Osteoblast (primary cell): ENCODE results near the gene ITPRID1. TPM values are rescaled to one million over a fixed set of nuclear protein-coding genes. Genes with fewer than 3 reads are reported as not detected.

Source experiments
- DNase-seq: peaks from one replicate; pipeline ENCODE4 v3.0.0; 2011; ENCODE audit warnings: low spot score, mixed read lengths; ENCODE audit not compliant: insufficient read length; ENCODE audit errors: missing footprints
- H2AFZ ChIP-seq: 2 replicates; pipeline ENCODE4 v1.6.0; 2011; ENCODE audit warnings: mild to moderate bottlenecking, low read length
- H3K27ac ChIP-seq: 2 replicates; pipeline ENCODE4 v1.5.1; 2011; ENCODE audit warnings: mild to moderate bottlenecking, low read depth, low read length, moderate library complexity
- H3K27me3 ChIP-seq: 2 replicates; pipeline ENCODE4 v1.6.0; 2012; ENCODE audit warnings: mild to moderate bottlenecking, control low read depth, inconsistent platforms, low read length, moderate library complexity; ENCODE audit not compliant: insufficient read depth
- H3K36me3 ChIP-seq: 2 replicates; pipeline ENCODE4 v1.5.1; 2011; ENCODE audit warnings: mild to moderate bottlenecking, low read length, control low read depth, moderate library complexity; ENCODE audit not compliant: insufficient read depth
- H3K4me1 ChIP-seq: 2 replicates; pipeline ENCODE4 v1.5.1; 2011; ENCODE audit warnings: mild to moderate bottlenecking, low read length, control low read depth, moderate library complexity; ENCODE audit not compliant: insufficient read depth
- H3K4me2 ChIP-seq: 2 replicates; pipeline ENCODE4 v1.6.0; 2011; ENCODE audit warnings: mild to moderate bottlenecking, low read length; ENCODE audit not compliant: insufficient read depth
- H3K4me3 ChIP-seq: fragments of 200-600 bp; sonication (generic); 3 replicates; pipeline ENCODE4 v1.5.1; 2012; ENCODE audit warnings: mild to moderate bottlenecking, low read length, inconsistent platforms; ENCODE audit not compliant: insufficient read depth
- H3K79me2 ChIP-seq: 2 replicates; pipeline ENCODE4 v1.6.0; 2012; ENCODE audit warnings: mild to moderate bottlenecking, low read length, control low read depth, inconsistent platforms; ENCODE audit not compliant: insufficient read depth
- H3K9me3 ChIP-seq: 2 replicates; pipeline ENCODE4 v1.5.1; 2011; ENCODE audit warnings: low read depth, low read length, control low read depth
- H4K20me1 ChIP-seq: 2 replicates; pipeline ENCODE4 v1.6.0; 2012; ENCODE audit warnings: mild to moderate bottlenecking, low read length, control low read depth; ENCODE audit not compliant: insufficient read depth
- total RNA-seq: library from RNA; depleted of rRNA; stranded (reverse); fragments of >200 nt; gene quantifications from 2 replicates; pipeline ENCODE4 v1.2.3, GENCODE V29; 2012
- TF ChIP-seq, protein P1 (sequence below): IDR thresholded peaks from 2 replicates; pipeline ENCODE4 v1.5.1; 2011; ENCODE audit warnings: mild to moderate bottlenecking, low read depth, low read length, moderate library complexity; ENCODE audit errors: extremely low read depth

Gene ITPRID1
- total RNA-seq, 1 donor: not detected

DNA sequence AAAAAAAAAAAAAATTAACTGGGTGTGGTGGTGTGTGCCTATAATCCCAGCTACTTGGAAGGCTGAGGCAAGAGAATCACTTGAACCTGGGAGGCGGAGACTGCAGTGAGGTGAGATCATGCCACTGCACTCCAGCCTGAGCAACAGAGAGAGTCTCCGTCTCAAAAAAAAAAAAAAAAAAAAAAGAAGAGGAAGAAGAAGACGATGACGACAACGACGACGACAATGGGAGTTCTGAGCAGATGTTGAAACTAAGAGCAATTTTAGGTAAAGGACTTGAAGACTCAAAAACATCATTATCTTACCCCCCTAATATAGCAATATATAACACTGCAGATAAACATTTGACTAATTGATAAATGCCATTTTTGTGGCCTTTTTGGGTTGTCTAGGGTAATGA is 133.6 kb downstream of the ITPRID1 start:
- no peak overlapping the region for H2AFZ ChIP-seq
- TF ChIP-seq, protein P1, sequence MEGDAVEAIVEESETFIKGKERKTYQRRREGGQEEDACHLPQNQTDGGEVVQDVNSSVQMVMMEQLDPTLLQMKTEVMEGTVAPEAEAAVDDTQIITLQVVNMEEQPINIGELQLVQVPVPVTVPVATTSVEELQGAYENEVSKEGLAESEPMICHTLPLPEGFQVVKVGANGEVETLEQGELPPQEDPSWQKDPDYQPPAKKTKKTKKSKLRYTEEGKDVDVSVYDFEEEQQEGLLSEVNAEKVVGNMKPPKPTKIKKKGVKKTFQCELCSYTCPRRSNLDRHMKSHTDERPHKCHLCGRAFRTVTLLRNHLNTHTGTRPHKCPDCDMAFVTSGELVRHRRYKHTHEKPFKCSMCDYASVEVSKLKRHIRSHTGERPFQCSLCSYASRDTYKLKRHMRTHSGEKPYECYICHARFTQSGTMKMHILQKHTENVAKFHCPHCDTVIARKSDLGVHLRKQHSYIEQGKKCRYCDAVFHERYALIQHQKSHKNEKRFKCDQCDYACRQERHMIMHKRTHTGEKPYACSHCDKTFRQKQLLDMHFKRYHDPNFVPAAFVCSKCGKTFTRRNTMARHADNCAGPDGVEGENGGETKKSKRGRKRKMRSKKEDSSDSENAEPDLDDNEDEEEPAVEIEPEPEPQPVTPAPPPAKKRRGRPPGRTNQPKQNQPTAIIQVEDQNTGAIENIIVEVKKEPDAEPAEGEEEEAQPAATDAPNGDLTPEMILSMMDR: no peak
- no peak overlapping the region for H3K4me2 ChIP-seq
- H3K9me3 ChIP-seq: no peaks in the 10 kb centered on the region
- H3K4me1 ChIP-seq: no peaks in the 10 kb centered on the region
- H3K27ac ChIP-seq: no peak overlapping the region
- H3K27me3 ChIP-seq: no peaks in the 10 kb centered on the region
- no peaks in the 10 kb centered on the region for H4K20me1 ChIP-seq
- no peak for DNase-seq
- H3K36me3 ChIP-seq: no peaks in the 10 kb centered on the region
- no peak overlapping the region for H3K4me3 ChIP-seq
- no peaks in the 10 kb centered on the region for H3K79me2 ChIP-seq

DNA sequence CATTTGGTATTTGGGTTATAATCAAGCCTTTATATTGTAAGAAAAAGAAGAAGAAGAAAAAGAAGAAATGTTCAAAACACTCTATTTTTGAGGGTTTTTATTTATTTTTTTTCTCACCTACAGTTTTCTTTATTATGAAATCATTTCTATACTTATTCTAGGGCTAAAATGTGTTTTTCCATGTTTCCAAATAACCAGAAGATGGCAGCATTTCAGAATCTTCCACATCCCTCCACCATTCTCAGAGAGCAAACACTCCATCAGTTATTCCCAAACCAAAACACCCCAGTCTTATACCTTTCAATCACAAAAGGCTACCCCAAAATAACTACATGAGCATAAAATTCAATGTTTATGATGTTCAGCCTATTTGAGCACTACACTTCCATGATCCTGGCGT is 134.4 kb downstream of the ITPRID1 start:
- Histone ChIP-seq H2AFZ (no peak overlapping the region), H3K79me2 (no peaks in the 10 kb centered on the region), H3K36me3 (no peaks in the 10 kb centered on the region), H3K4me2 (no peak overlapping the region), H3K27ac (no peak overlapping the region), H3K27me3 (no peaks in the 10 kb centered on the region), H3K4me3 (no peak overlapping the region), H4K20me1 (no peaks in the 10 kb centered on the region), H3K9me3 (no peaks in the 10 kb centered on the region), H3K4me1 (no peaks in the 10 kb centered on the region)
- TF ChIP-seq, protein P1: peak; percentile 38
- DNase-seq: no peak

DNA sequence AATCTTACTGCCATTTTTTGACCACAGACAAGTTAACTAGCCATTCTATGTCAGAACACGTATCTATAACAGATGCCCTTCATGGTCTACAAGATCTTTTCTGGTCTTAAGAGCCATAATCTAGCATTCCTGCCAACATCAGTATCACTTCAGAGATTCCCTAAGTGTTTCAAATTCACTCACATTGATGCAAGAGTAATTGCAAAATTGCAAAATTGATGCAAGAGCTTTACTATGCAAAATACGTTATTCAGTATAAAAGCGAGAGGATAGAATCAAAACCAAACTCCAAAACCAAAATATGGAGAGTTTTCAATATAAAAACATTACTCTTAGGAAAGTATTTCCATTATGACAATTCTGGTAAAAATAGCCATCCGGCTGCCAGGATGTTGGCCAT is 135.0 kb downstream of the ITPRID1 start:
- TF ChIP-seq, protein P1: no peak
- H3K4me1 ChIP-seq: no peaks in the 10 kb centered on the region
- no peaks in the 10 kb centered on the region for H4K20me1 ChIP-seq
- H3K27ac ChIP-seq: no peak overlapping the region
- no peaks in the 10 kb centered on the region for H3K36me3 ChIP-seq
- H3K4me2 ChIP-seq: no peak overlapping the region
- no peak overlapping the region for H2AFZ ChIP-seq
- no peaks in the 10 kb centered on the region for H3K9me3 ChIP-seq
- no peaks in the 10 kb centered on the region for H3K79me2 ChIP-seq
- no peaks in the 10 kb centered on the region for H3K27me3 ChIP-seq
- DNase-seq: no peak
- H3K4me3 ChIP-seq: no peak overlapping the region

DNA sequence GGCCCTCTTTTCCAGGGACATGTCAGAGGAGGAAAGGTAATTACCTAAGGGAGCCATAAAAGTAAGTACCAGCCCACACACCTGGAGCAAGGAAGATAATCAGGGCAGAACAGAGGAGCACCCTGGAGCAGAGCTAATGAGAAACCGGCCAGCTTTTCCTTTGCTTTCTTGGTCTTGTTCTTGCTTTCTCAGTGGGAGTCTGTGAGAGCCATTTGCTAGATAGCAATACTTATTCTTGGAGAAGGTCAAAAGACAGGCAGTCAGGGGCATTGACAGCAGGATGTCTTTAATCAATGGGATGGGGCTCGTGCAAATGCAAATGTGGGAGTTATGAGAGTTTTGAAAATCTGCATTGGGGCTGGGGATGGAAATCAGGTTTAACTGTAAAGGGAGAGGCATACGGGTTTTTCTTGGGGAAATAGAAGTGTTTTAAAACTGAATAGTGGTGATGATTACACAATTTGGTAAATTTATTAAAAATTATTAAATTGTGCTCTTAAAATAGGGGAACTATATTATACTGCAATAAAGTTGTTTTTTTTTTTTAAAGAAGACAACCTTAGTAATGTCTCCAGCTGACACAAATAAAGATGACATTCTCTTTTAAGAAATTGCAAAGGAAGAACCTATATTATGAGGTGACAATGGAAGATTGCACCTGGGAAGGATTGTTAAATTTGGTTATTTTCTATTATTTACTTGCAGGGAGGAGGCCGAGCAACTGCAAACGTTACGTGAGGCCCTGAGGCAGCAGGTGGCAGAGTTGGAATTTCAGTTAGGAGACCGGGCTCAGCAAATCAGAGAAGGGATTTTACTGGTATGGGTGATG is 137.6 kb downstream of the ITPRID1 start:
- no peaks in the 10 kb centered on the region for H3K27me3 ChIP-seq
- no peak for DNase-seq
- TF ChIP-seq, protein P1: no peak
- H3K9me3 ChIP-seq: no peaks in the 10 kb centered on the region
- no peak overlapping the region for H3K4me3 ChIP-seq
- H2AFZ ChIP-seq: no peak overlapping the region
- H4K20me1 ChIP-seq: no peaks in the 10 kb centered on the region
- no peak overlapping the region for H3K4me2 ChIP-seq
- H3K36me3 ChIP-seq: no peaks in the 10 kb centered on the region
- no peak overlapping the region for H3K27ac ChIP-seq
- H3K4me1 ChIP-seq: no peaks in the 10 kb centered on the region
- H3K79me2 ChIP-seq: no peaks in the 10 kb centered on the region
